HUDEP-2 (cell line): Measurements from ENCODE around the gene PLD6.
A peak's percentile ranks its signal among the peaks of the same experiment; 100 is the strongest.
"Not testable (repeated sequence)": the region's sequence is repeated elsewhere in the genome, so short reads cannot be mapped to it uniquely, and the experiment has no call there.

ENCODE experiments used
- DNase-seq, 76 experiments: peaks; one replicate each; lab custom pipeline; 2025; ENCODE audit not compliant: unreplicated experiment in 76 of 76; lab: John Stamatoyannopoulos, UW

PLD6 gene

DNA sequence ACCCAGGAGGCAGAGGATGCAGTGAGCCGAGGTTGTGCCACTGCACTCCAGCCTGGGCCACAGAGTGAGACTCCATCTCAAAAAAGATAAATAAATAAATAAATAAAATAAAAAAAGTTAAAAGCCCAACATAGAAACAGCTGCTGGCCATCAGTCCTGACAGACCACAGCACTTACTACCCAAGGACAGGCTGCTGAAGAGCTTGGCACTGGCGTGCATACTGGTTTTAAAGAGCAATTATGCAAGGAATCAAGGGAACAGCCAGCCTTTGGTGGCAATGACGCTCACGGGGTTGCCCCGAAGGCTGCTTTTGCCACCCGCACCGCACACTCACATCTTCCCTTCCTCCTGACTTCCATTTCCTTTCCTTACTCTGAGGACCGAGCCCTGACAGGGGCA lies 4.2 kb downstream of the PLD6 start:
- no peak for DNase-seq

DNA sequence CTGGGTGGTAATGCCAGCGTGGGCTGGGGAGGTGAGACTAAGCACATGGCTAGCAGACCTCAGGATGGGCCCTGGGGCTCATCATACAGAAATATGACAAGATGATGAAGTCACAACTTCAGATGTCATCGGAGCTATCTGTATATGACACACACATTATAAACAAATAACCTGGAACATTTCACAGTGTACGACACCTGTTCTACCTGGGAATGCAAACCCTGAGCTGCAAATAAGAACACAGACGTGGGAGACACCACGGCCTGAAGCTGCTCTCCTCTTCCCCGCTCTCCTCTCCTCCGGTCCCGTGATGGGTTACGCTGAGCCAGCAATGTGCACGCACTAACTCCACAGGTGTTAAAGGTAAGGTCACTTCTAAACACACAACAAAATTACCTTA lies 4.9 kb downstream of the PLD6 start:
- no peak for DNase-seq

DNA sequence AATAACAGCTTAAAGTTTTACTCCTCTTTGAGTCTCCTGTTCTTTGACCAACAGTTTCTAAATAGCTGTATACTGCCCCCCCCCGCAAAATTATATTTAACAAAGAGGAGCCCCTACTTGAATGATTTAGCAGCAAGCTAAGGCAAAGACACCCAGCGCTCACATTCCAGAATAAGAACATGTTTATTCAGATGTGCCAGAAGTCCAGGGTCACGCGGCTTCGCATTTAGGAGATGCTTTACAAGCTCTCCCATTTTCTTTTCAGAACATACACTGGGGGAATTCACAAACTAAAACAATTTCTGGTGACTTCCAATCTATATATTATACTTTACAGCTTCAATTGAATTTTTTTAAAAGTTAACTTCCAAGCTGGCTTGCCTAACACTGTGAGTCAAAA lies 5.3 kb downstream of the PLD6 start:
- DNase-seq, result no peak

DNA sequence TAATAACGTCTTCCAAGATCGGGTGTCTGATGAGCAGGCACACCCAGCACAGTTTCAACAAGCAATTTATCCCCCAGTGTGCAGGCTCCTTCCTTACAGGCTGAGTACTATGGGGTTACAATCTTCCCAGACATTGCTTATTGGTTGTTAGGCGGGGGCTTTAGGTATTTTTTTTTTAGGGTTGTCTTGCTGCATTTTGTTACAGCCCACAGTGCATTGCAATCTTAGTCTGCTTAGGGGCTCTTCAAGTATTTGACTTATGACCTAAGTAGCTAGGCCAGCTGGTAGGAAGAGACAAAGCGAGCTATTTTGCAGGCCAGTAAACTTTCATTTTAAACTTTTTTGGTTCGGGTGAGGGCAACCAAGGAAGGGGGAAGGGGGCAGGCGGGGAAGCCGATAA lies 5.8 kb downstream of the PLD6 start:
- DNase-seq, result no peak

DNA sequence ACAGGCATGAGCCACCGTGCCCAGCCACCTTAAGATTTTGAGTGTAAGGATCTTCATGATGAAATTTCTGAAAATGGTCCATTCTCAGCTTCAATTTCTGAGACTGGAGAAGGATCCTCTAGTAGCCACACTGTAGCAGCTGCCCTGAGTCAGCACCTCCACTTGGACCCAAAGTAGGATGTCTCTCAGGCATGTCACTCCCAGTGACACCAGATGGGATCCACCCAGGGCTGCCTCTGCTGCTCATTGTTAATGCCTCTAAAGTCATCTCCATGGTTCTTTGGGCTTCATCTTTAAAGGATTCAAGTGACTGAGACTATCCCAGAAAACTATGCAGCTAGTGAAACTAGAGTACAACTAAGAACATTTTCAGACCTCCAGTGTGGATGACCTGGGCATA lies 7.9 kb downstream of the PLD6 start:
- no peak for DNase-seq

DNA sequence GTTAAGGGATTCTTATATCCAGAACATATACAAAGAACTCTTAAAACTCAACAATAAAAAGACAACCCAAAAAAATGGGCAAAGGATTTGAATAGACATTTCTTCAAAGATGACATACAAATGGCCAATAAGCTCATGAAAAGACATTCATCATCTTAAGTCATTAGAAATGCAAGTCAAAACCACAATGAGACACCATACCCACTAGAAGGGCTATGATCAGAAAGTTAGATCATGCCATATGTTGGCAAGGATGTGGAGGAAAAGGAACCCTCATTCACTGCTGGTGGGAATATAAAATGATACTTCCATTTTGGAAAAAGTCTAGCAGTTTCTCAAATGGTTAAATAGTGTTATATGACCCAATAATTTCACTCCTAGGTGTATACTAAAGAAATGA lies 9.4 kb downstream of the PLD6 start:
- DNase-seq, result no peak

DNA sequence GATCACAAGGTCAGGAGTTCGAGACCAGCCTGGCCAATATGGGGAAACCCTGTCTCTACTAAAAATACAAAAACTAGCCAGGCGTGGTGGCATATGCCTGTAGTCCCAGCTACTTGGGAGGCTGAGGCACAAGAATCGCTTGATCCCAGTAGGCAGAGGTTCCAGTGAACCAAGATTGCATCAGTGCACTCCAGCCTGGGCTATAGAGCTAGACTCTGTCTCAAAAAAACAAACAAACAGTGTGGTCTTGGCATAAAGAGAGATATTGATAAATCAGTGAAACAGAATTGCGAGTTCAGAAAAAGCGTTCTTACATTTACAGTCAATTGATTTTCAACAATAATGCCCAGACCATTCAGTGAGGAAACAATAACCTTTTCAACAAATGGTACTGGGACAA lies 10.7 kb downstream of the PLD6 start:
- DNase-seq, result not testable (repeated sequence)

DNA sequence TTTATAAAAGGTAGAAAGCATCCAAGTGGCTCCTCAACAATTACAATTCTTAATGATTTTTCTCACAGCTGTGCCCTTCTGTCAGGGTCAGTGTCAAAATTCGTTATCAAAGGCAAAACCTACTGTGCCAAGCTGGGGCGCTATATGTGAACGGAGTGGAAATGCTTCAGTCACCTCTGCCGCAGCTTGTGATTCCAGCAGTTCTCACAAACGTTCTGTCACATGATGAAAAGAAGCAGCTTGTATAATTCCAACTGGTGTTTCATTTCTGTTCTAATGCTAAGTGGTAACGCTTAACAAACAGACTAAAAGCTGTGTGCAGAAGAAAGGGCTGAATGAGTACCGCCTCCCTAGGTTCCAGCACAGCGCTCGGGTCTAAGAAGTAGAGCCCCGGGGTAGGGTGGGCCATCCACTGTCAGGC lies 14.2 kb downstream of the PLD6 start:
- DNase-seq, result no peak

DNA sequence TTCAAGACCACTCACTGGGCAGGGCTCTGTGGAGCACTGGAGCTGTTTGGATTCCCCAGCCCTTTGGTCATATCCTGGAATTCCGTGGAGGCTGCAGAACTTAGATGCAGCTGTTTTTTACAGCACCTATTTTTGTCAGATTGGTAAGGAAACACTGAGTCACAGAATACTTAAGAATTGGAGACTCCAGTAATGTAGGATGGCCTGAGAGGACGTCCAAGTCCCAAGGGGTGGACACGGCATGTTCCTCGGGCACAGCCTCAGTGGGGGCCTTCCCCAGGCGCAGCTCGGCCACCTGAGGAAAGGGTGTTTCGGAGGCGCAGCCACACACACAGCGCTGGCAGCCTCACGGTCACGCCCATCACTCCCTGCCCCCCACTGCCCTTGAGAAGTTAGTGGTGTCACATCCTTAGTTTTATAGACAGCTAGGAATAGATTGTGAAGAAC lies 14.8 kb downstream of the PLD6 start:
- no peak for DNase-seq

DNA sequence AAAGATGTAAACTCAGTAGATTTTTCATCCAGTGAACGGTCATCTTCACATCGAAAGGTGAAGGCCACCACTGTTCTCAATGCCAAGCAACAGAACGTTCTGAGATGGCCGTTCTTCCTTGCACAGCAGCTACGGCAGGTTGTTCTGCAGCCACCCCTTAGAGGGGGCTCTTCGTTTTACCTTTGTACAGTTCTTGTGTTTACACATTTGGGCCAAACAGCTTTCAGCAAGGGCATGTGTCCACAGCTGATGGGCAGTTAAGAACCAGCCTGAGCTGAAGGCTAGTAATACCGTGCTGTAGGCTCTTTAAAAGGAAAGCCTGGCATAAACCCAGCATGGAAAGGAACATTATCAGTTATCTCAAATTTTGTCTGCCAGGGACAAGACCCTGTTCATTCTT lies 15.9 kb downstream of the PLD6 start:
- peak in 2 of 76 experiments; percentile 11 to 13 for DNase-seq

DNA sequence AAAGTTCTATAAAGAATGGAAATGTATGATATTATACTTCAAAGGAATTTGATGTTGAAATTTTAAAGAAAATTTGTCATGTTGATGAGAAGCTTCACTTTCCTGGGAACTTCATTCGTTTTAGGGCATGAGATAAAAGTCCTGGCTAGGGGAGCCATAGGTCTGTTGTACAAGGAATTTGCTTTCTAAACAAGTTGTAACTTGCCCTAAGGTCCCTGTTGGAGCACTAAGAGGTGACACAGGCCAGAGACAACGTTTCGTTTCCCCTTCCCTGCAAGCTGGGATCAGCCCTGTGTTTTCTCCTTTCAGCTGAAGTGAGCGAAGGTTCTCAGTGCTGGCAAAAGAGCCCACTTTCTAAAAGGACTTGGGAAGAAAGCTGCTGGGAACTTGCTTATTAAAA lies 16.6 kb downstream of the PLD6 start:
- no peak for DNase-seq

DNA sequence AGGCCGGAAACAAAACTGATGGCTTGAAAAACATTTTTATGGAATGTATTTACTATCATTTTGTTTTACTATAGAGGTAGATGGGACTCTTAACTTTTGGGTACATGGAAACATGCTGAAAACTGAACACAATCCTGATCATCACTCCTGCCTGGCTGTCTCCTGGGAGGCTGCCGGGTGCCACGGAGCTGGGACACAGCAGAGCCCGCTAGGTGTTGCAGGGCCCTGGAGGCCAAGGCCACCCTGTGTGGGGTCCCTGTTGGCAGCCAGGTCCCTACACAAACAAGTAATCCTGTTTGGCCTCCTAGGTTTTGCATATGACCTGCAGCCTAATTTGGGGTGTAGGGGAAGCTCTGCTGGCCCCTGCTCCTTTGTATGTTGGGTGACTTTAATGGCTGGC lies 17.5 kb downstream of the PLD6 start:
- no peak for DNase-seq

DNA sequence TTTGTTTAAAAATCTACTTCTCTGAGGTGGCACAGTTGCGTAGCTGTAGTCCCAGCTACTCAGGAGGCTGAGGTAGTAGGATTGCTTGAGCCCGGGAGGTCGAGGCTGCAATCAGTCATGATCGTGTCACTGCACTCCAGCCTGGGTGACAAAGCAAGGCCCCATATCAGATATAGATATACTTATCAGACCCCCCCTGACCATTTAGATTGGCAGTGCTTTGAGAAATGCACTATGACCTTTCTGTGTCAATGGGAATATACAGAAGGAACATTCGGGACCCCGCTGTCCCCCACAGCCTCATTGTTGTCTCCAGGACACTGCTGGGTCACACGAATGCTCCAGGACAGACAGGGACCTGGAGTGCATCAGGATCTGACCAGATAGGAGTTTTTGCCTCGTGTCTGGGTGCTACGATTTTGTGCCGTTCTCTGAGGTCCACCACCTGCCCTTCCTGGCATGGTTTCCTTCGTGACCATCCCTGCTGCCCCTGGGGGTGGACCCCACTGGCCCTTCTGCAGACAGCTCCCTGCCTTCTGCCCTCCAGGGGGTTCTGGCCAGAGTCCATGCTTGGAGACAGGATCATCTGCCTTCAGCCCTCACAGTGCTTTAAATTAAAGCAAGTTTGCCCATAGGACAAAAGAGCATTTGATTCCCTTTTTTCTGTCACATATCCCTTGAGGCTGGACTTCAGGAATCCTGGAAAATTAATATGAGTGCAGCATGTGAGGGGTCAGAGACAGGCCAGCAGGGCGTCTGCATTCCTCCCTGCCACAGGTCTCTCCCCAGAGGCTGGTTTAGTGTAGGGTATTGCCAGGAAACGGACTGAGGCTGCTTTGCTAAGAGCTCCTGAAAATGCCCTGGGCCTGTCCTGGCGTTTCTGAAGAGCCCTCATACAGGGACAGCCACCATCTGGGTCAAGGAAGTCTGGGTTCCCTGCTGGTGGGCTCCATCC lies 19.3 kb downstream of the PLD6 start:
- DNase-seq, result no peak

DNA sequence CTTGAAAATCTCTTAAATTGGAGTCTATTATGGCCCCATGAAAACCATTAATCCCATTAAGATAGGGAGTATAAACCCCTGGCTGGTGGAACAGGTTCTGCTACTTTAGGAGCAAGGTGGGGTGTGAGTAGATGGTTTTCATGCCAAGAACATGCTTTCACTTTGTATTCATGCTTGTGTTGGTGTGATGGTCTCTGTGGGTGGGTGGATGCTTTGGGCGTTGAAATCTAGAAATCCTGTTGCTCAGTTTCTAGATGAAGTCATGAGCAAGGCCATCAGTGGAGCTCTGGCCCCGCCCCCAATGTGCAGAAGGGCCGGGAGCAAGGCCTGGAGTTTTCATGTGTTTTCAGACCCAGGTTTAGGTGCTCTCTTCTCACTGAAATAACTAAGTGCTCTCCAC lies 20.1 kb downstream of the PLD6 start:
- no peak for DNase-seq

DNA sequence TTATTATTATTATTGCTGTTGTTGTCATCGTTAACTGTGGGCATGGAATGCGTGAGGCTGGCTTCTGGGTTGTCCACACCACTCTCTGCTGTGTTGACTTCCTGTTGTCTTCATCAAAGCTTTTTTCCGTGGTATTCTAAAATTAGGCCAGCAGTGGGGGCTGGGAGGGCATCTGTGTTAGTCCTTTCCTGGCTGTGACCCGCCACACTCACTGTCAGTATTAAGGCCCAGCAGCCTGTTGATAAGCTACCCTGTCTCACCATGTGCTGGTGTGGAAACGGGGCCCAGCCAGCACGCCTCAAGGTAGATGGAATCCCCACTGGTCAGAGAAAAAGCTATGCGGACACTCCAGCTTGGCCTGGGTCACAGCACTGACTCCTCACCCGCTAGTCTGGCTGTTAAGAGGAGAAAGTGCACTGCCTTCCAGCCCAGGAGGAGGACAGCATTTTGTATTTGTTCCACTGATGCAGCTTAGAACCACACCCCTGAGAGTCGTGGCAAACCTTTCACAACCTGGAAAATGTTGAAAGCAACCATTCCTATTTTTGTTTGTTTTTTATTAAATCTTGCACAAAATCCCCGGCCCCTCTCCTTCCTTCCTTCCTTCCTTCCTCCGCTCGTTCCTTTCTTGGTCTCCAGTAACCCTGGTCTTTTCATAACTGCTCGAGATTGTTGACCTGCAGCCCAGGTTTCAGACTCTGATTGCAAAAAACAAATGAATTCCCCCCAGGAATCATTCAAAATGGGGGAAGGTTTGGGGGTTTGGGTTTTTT lies 21.0 kb downstream of the PLD6 start:
- DNase-seq, result not testable (repeated sequence)

DNA sequence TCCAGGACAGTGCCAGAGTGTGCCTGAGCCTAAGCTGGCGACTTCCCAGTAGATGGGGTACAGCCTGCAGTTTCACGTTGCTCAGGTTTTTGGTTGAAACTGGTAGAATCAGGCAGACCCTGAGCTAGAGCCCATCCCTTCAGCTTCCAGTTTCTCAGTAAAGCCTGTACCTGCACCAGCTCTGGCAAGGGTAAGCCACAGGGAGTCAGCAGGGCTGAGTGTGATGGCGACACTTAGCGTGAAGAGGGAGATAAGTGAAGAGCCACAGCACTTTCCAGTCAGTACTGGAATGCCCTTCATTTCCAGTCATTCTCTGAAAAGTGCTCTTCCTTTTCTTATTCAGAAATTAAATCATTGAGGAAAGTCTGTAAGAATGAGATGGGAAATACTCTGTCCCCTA lies 22.4 kb downstream of the PLD6 start:
- DNase-seq, result no peak

DNA sequence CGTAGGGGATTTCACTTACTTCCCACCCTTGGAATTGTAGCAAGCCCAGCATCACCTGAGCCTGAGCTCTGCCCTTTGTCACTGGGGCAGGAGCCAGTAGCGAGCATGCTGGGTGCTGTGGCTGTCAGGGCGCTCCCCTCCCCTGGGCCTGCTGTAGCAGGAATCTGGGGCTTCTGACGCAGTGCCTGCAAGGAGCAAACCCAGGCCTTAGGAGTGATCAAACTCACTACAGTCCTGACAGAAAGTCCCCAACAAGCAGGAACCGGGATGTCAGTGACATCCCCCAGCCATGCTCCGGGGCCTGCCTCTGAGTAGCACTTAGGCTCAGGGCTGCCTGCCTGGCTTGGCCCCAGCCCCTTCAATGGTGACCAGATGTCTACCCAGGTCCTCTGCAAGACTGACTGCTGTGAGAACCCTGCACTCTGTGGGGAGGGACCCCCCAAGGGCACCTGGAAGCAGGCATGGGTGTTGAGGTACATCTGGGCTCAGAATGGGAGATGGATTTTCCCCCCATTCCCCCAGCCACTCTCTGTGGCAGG lies 23.5 kb downstream of the PLD6 start:
- DNase-seq, result no peak

DNA sequence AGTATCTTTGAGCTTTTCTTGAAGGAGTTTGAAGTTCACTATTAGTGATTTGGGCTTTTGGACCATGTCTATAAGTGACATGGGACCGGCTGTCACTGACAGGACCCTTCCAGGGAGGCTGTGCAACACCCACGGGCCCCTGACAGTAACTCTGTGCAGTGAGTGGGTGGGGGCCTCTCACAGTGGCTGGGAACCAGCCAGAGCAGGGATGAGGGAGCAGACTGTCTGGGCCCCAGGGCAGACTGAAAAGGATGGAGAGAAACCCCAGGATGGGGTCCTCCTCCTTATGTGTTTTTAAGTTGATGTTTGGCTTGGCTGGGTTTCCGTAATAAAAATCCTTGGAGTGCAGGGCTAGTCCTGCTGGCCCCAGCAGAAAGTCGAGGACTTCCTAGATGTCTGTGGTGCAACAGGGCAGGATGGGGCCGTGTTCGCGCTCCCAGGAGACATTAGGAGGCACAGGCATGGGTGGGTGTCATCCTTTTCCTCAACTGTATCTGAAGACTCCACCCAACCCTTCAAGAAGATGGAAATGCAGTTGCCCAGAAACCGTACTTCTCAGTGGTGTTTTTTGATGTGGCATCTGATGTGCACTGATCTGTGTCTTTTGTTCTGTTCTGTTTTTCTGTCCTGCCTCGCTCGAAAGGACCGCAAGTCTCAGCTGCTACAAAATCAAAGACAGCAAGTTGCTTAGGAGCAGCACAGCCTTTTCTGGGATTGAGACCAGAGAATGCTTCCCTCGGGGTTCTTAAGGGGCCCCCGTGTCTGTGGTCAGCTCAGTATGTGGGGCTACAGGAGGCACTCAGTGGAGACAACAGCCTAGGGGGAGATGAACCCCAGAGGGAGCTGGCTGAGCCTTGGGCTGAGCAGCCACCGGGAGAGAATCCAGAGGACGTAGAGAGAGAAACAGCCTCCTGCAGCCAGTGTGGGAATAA lies 24.2 kb downstream of the PLD6 start:
- no peak for DNase-seq

DNA sequence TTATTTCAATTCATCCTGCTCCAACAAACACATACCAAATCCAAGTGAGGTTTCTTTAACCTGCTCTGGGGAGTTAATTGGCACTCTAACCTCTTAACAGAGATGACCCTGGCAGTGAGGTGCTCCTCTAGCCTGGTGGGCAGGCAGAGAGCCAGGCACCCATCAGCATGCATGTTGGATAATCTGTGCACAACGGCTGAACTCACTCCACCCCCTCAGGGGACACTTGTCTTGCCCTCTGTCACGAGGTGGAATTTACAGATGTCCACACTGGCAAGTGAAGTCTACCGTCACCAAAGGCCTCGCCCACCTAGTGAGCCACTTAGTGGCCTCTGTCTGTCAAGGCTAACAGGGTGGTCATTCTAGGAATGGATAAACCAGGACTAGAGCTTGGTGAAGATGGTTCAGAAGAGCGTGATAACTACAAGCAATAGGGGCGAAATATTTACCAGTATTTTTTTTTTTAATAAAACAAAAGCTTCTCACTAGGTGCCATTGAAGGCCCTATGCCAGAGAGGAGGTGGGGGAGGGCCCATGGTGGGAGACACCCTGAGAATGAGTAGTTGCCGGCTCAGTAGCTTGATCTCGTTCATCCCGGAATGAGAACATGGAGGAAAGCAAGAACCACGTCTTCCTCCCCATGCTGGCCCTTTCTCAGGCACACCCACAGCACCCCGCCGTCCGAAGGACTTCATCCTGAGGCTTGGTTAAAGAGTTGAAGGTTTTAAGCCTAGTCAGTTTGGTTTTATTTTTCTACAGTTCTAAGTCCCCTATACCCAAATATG lies 25.2 kb downstream of the PLD6 start:
- no peak for DNase-seq

DNA sequence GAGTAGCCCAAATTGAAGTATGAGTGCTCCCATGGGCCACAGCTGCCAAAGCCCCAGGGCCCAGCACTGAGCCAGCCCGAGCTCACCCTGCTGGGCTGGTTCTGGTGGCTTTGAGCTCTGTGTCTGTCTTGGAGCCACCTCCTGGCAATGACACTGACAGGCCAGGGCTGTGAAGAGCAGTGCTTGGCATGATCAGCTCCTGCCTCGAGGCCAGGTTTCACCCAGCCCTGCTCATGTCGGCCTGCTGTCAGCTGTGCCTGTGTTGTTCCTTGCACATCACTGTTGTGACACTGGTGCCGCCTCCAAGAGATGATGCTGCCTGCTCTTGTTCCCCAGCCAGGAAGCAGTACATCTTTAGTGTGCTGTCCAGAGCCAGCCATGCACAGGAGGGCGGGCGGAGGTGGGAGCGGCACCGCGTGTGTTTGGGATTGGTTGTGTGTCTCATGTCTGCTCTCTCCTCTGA lies 26.0 kb downstream of the PLD6 start:
- no peak for DNase-seq
